ENCODE results near the gene EPX. TPM values are rescaled to one million over a fixed set of nuclear protein-coding genes. Genes with fewer than 3 reads are reported as not detected.

EPX gene
- polyA plus RNA-seq, 1 donor from 2014 or later: not detected

GRCh38 chr17:58184986-58185761 is 7.4 kb upstream of the EPX start:
- H3K27ac ChIP-seq (ENCODE audit: low read length): no peak overlapping the region
- no peaks in the 10 kb centered on the region for H3K9me2 ChIP-seq (ENCODE audit: insufficient read depth, low read length)
- H3F3A ChIP-seq (ENCODE audit: insufficient read depth, low read length, poor library complexity, severe bottlenecking): no peaks in the 10 kb centered on the region
- no peak for TF ChIP-seq CTCF (IDR thresholded peaks at IDR 0.05; ENCODE audit: poor library complexity, severe bottlenecking)
- no peak for TF ChIP-seq REST (IDR thresholded peaks at IDR 0.05; ENCODE audit: borderline replicate concordance)
- no peak for TF ChIP-seq SMC3 (conservative IDR thresholded peaks at IDR 0.05; ENCODE audit: poor library complexity)
- no peak for TF ChIP-seq POLR2AphosphoS5 (IDR thresholded peaks at IDR 0.05)
- no peak for TF ChIP-seq EP300 (conservative IDR thresholded peaks at IDR 0.05; ENCODE audit: poor library complexity, severe bottlenecking)
- no peak for TF ChIP-seq RAD21 (conservative IDR thresholded peaks at IDR 0.05)
- no peak for TF ChIP-seq TAF1 (IDR thresholded peaks at IDR 0.05; ENCODE audit: low read depth)
- TF ChIP-seq MXI1 (conservative IDR thresholded peaks at IDR 0.05; ENCODE audit: poor library complexity, severe bottlenecking): no peak
- no peak for TF ChIP-seq EZH2 (IDR thresholded peaks at IDR 0.05; ENCODE audit: borderline replicate concordance, insufficient read depth, low read length, poor library complexity, severe bottlenecking)
- no peaks in the 10 kb centered on the region for H3K9me3 ChIP-seq (ENCODE audit: low read length)
- H3K4me2 ChIP-seq (ENCODE audit: low read length): no peak overlapping the region
- H3K27me3 ChIP-seq (ENCODE audit: insufficient read depth, low read depth, low read length): no peaks in the 10 kb centered on the region
- no peaks in the 10 kb centered on the region for H4K20me1 ChIP-seq (ENCODE audit: insufficient read depth)
- H3K9ac ChIP-seq (ENCODE audit: low read length): no peak overlapping the region
- H3K36me3 ChIP-seq (ENCODE audit: insufficient read depth, low read length): no peaks in the 10 kb centered on the region
- H3K79me2 ChIP-seq (replicated peaks; ENCODE audit: insufficient read depth, low read length): no peaks in the 10 kb centered on the region
- no peak overlapping the region for H2AFZ ChIP-seq (ENCODE audit: low read depth, low read length)
- no peak overlapping the region for H3K4me3 ChIP-seq (ENCODE audit: low read length)

GRCh38 chr17:58186591-58186990 is 5.9 kb upstream of the EPX start:
- no peaks in the 10 kb centered on the region for H4K20me1 ChIP-seq (ENCODE audit: insufficient read depth)
- no peaks in the 10 kb centered on the region for H3K79me2 ChIP-seq (replicated peaks; ENCODE audit: insufficient read depth, low read length)
- no peaks in the 10 kb centered on the region for H3F3A ChIP-seq (ENCODE audit: insufficient read depth, low read length, poor library complexity, severe bottlenecking)
- H3K27ac ChIP-seq (ENCODE audit: low read length): no peak overlapping the region
- H2AFZ ChIP-seq (ENCODE audit: low read depth, low read length): no peak overlapping the region
- H3K36me3 ChIP-seq (ENCODE audit: insufficient read depth, low read length): no peaks in the 10 kb centered on the region
- H3K9me3 ChIP-seq (ENCODE audit: low read length): no peaks in the 10 kb centered on the region
- H3K4me2 ChIP-seq (ENCODE audit: low read length): no peak overlapping the region
- no peaks in the 10 kb centered on the region for H3K27me3 ChIP-seq (ENCODE audit: insufficient read depth, low read depth, low read length)
- TF ChIP-seq POLR2AphosphoS5 (IDR thresholded peaks at IDR 0.05) (no peak), SMC3 (conservative IDR thresholded peaks at IDR 0.05; ENCODE audit: poor library complexity) (no peak), EP300 (conservative IDR thresholded peaks at IDR 0.05; ENCODE audit: poor library complexity, severe bottlenecking) (no peak), REST (IDR thresholded peaks at IDR 0.05; ENCODE audit: borderline replicate concordance) (no peak), CTCF (IDR thresholded peaks at IDR 0.05; ENCODE audit: poor library complexity, severe bottlenecking) (no peak), MXI1 (conservative IDR thresholded peaks at IDR 0.05; ENCODE audit: poor library complexity, severe bottlenecking) (no peak), TAF1 (IDR thresholded peaks at IDR 0.05; ENCODE audit: low read depth) (no peak), EZH2 (IDR thresholded peaks at IDR 0.05; ENCODE audit: borderline replicate concordance, insufficient read depth, low read length, poor library complexity, severe bottlenecking) (no peak), RAD21 (conservative IDR thresholded peaks at IDR 0.05) (no peak)
- H3K9ac ChIP-seq (ENCODE audit: low read length): no peak overlapping the region
- H3K4me3 ChIP-seq (ENCODE audit: low read length): no peak overlapping the region
- no peaks in the 10 kb centered on the region for H3K9me2 ChIP-seq (ENCODE audit: insufficient read depth, low read length)

All from neural cell (in vitro differentiated cells).